ENCODE data around the gene CPVL.
A peak's percentile ranks its signal among the peaks of the same experiment; 100 is the strongest.

- TF ChIP-seq, protein P1, sequence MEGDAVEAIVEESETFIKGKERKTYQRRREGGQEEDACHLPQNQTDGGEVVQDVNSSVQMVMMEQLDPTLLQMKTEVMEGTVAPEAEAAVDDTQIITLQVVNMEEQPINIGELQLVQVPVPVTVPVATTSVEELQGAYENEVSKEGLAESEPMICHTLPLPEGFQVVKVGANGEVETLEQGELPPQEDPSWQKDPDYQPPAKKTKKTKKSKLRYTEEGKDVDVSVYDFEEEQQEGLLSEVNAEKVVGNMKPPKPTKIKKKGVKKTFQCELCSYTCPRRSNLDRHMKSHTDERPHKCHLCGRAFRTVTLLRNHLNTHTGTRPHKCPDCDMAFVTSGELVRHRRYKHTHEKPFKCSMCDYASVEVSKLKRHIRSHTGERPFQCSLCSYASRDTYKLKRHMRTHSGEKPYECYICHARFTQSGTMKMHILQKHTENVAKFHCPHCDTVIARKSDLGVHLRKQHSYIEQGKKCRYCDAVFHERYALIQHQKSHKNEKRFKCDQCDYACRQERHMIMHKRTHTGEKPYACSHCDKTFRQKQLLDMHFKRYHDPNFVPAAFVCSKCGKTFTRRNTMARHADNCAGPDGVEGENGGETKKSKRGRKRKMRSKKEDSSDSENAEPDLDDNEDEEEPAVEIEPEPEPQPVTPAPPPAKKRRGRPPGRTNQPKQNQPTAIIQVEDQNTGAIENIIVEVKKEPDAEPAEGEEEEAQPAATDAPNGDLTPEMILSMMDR (IDR thresholded peaks at IDR 0.05), result peak; percentile 87
- no peak for TF ChIP-seq ZFX (IDR thresholded peaks at IDR 0.05; ENCODE audit: borderline replicate concordance)
Measured at GRCh38 chr7:28956608-28957063, 189.7 kb downstream of the CPVL start.
